ENCODE measurements around the gene CHRND.
"Not testable (repeated sequence)": the region's sequence is repeated elsewhere in the genome, so short reads cannot be mapped to it uniquely, and the experiment has no call there.

The CHRND gene

GRCh38 chr2:232541961-232542714 is 16.2 kb downstream of the CHRND start:
- DNase-seq (ENCODE audit: low spot score): no peak

DNA sequence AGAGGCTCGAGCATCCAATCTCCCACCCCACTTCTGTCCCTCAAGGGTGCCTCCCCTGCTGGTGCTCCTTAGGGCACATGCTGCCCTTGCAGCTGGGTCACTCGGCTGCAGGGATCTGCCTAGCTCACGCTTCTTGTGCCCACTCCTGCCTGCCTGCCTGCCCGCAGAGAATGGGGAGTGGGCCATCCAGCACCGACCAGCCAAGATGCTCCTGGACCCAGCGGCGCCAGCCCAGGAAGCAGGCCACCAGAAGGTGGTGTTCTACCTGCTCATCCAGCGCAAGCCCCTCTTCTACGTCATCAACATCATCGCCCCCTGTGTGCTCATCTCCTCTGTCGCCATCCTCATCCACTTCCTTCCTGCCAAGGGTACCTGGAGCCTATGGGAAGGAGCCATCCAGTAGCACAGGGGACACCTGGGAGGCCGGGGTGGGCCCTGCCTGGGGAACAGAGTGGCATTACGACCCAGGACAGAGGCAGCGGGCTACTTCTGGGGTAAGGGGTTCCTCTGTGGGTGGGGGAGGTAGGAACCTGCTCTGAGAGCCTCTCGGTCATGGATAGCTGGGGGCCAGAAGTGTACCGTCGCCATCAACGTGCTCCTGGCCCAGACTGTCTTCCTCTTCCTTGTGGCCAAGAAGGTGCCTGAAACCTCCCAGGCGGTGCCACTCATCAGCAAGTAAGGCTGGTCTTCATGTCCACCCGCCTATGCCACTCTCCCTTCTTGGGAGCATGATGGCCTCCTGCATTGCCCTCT is 16.9 kb downstream of the CHRND start:
- DNase-seq (ENCODE audit: low spot score): no peak

DNA sequence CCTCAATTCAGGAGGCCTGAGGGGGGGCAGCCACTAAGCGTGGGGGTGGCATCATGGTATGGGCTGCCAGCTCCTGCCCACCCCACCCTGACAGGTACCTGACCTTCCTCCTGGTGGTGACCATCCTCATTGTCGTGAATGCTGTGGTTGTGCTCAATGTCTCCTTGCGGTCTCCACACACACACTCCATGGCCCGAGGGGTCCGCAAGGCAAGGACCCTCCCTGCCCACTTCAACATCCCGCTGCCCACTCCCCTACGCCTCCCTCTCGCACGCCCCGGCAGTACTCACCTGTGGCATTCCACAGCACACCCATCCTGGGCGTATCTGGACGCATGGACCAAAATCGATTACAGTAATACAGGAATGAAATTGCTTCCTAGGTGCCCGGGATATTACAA is 17.5 kb downstream of the CHRND start:
- DNase-seq (ENCODE audit: low spot score): no peak

- no peak for DNase-seq (ENCODE audit: low spot score)
Observed at GRCh38 chr2:232543928-232544631, 18.1 kb downstream of the CHRND start.

DNA sequence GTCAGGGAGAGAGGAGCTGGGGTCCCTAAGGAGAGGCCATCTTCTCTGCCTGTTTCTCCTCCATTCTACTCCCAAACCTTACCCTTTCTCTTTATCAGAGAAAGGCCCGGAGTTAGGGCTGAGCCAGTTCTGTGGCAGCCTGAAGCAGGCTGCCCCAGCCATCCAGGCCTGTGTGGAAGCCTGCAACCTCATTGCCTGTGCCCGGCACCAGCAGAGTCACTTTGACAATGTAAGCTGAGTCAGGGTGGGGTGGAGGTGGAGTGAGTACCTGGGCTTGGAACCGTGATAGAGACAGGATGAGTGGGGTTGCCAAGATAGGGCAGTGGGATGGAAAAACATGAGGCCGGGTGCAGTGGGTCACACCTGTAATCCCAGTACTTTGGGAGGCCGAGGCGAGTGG is 18.7 kb downstream of the CHRND start:
- DNase-seq (ENCODE audit: low spot score): no peak

- no peak for DNase-seq (ENCODE audit: low spot score)
Observed at GRCh38 chr2:232545511-232546375, 19.8 kb downstream of the CHRND start.

DNA sequence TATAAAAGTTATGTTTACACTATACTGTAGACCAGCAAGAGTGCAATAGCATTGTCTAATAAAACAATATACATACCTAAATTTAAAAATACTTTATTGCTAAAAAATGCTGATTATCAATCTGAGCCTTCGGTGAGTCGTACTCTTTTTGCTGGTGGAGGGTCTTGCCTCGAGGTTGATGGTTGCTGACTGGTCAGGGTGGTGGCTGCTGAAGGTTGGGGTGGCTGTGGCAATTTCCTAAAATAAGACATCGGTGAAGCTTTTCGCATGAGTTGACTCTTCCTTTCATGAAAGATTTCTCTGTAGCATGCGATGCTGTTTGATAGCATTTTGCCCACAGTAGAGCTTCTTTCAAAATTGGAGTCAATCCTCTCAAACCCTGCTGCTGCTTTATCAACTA is 22.0 kb downstream of the CHRND start:
- DNase-seq (ENCODE audit: low spot score): no peak

GRCh38 chr2:232549655-232550353 is 23.8 kb downstream of the CHRND start:
- DNase-seq (ENCODE audit: low spot score): no peak

DNA sequence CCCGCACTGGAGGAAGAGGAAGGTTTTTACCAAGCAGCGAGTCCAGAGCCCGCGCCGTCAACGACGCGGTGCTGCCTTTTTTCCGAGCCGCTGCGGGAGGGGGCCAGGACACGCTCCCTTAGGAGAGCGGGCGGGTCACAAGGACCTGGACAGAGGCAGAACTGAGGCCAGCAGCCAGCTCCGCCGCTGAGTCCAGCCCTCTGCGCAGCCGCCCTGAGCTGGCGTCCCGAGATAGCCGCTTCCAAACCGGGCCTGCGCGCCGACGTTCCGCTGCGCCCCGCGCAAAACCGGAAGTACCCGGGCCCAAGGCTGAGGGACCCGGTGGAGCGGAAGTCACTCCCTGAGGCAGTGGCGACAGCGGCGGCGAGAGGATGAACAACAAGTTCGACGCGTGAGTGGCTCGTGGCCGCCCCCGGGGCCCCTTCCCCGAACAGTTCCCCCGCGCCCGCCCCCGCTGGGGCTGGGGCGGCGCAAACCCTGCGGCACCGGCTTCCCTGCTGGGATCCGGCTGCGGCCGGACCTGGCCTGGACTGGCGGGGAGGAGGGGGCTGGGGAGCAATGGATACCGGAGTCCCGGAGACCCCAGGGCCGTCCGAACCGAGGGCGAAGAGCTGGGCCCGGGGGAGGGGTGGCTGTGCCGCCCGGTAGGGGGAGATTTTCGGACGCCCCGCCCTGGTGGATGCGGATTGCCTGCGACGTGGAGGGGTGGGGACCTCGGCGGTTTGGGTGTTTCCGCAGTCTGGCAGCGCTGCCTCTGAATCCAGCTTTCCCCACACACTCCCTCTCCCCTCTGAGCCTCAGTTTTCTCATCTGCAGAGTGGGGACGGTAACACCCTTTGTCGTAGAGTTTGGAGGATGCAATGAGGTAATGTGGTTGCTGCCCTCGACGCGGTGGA is 24.6 kb downstream of the CHRND start, which contains the start of the genes EIF4E2 and TIGD1:
Gene EIF4E2 (plus strand): TSS at position 336 of the 896 bp plus-strand sequence. CDS start 36 bp downstream, at position 372.
Gene TIGD1 (minus strand): TSS at position 204 of the 896 bp plus-strand sequence. CDS start 675 bp downstream, outside the sequence.
- peak; percentile 100 for DNase-seq (ENCODE audit: low spot score)

- no peak for DNase-seq (ENCODE audit: low spot score)
Observed at GRCh38 chr2:232551250-232551638, 25.3 kb downstream of the CHRND start.

- DNase-seq (ENCODE audit: low spot score): no peak
Observed at GRCh38 chr2:232551776-232552175, 25.8 kb downstream of the CHRND start.

DNA sequence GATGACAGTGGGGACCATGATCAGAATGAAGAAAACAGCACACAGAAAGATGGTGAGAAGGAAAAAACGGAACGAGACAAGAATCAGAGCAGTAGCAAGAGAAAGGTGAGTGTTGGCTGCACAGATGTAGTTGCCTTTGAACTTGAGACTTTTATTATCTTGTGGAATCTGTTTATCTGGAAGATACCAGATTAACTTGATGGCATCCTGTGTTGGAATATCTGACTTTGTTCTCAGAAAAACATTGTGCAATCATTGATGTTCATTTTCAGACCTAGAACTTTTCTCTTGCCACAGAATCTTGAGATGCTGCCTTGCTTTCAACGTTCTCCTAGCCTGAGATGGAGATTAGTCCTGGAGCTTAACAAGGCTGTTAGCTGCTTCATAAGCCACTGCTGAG is 30.5 kb downstream of the CHRND start:
- no peak for DNase-seq (ENCODE audit: low spot score)

- no peak for DNase-seq (ENCODE audit: low spot score)
Observed at GRCh38 chr2:232562515-232563151, 36.7 kb downstream of the CHRND start.

DNA sequence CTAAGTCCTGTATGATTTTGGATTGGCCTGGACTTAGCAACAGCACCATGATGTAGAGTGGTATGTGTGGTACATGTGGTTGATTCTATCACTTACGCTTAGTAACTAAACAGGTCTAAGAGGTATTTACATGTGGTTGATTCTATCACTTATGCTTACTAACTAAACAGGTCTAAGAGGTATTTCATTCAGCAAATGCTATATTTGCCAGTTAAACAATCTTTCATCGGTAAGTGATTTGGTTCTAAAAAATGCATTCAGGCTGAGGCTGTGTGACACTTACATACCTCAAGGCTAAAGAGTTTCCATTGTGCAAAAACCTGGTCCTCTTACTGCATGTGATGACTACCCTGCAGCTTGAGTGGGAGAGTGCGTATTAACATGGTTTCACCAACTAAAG is 37.6 kb downstream of the CHRND start:
- no peak for DNase-seq (ENCODE audit: low spot score)

DNA sequence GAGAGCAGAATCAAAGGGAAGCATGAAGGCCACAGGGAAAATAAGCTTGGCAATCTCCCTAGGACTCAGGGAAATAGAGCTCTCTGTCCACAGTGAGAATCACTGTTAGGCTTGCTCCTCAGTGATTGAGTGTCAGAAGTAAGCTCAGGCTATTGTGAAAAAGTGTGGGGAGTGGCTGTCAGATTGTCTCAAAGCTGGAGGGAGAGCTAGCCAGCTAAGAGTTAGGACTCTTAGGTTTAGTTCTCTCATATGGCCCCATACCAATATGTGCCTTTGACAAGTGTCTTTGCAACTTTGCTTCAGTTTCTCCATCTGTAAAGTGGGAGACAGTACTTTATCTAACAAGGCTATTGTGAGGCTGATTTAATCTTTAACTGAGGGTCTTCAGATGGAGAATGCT is 41.8 kb downstream of the CHRND start:
- DNase-seq (ENCODE audit: low spot score): no peak

- DNase-seq (ENCODE audit: low spot score): peak; percentile 74
Observed at GRCh38 chr2:232568161-232568560, 42.2 kb downstream of the CHRND start.

DNA sequence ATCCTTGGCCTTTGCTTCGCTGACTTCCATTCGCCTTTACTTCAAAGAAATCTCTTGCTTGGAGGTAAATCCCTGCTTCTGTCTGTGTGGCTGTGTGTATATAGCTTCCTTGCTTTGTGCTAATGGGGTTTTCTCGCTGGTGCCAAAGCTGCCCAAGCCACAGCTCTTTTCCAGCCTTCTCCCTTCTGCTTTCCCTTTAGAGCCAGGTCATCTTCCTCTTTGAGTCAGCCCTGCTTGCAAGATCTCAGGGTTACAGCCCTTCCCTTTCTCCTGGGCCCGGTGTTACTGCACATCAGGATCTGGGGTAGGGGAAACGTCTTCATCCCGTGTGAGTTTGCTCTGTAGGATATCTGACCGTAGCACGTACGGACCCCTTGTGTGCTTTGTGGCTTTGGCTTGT is 43.6 kb downstream of the CHRND start:
- no peak for DNase-seq (ENCODE audit: low spot score)

GRCh38 chr2:232570481-232570880 is 44.5 kb downstream of the CHRND start:
- not testable (repeated sequence) for DNase-seq (ENCODE audit: low spot score)

DNA sequence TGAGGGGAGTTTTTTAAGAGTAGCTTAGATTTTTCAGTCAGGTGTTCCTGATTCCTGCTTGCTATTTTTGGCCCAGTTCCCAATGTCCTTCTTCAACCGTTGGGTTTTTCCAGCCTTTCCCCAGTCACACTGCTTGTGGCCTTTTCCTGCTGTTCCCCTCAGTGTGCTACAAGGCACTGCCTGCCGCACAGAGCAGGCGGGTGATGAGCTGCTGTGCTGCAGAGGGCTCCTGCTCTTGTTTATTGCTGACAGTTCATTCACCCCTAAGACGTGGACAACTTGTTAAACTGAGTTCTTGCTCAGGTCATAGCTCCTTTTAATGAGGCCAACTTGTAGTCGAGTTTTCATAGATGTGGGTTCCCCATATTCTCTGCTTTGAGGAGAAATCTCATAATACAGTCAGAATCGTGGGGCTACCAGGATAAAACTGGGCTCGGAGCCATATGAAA is 45.1 kb downstream of the CHRND start:
- no peak for DNase-seq (ENCODE audit: low spot score)

Measured in AG08396 (cell line).